ENCODE measurements around the gene KIDINS220. TPM values are rescaled to one million over a fixed set of nuclear protein-coding genes. Genes with fewer than 3 reads are reported as not detected.

Gene KIDINS220
- total RNA-seq, 1 donor from 2014 or later, result 69.3 TPM

DNA sequence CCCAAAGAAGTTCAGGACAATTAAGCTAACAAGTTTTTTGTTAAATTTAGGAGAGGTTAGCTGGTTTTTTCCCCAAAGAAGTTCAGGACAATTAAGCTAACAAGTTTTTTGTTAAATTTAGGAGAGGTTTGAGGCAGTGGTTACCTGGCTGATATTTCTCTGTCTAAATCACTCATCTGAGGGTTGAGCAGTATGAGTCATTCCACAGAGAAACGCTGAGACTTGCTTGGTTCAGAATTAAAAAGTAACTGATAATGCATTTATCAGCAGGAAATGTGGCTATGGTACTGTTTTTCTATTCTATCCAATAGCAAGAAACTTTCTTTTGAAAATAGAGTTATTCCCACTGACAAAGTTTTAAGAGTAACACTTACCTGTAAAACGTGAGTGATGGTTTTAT, 22.8 kb upstream of the KIDINS220 start:
- intact Hi-C loops (cut with DNase I), result no loop called here
- H3K4me1 ChIP-seq, result peaks cover 4% of the 10 kb centered on the region
- H3K27ac ChIP-seq, result no peak overlapping the region
- H3K27me3 ChIP-seq (ENCODE audit: low read depth), result no peaks in the 10 kb centered on the region
- H3K36me3 ChIP-seq, result peaks cover 6% of the 10 kb centered on the region
- H3K9me3 ChIP-seq, result no peaks in the 10 kb centered on the region
- DNase-seq, result no peak
- no peak overlapping the region for H3K4me3 ChIP-seq
- no peak for ATAC-seq
- TF ChIP-seq, protein P1, sequence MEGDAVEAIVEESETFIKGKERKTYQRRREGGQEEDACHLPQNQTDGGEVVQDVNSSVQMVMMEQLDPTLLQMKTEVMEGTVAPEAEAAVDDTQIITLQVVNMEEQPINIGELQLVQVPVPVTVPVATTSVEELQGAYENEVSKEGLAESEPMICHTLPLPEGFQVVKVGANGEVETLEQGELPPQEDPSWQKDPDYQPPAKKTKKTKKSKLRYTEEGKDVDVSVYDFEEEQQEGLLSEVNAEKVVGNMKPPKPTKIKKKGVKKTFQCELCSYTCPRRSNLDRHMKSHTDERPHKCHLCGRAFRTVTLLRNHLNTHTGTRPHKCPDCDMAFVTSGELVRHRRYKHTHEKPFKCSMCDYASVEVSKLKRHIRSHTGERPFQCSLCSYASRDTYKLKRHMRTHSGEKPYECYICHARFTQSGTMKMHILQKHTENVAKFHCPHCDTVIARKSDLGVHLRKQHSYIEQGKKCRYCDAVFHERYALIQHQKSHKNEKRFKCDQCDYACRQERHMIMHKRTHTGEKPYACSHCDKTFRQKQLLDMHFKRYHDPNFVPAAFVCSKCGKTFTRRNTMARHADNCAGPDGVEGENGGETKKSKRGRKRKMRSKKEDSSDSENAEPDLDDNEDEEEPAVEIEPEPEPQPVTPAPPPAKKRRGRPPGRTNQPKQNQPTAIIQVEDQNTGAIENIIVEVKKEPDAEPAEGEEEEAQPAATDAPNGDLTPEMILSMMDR (IDR thresholded peaks at IDR 0.05), result no peak

DNA sequence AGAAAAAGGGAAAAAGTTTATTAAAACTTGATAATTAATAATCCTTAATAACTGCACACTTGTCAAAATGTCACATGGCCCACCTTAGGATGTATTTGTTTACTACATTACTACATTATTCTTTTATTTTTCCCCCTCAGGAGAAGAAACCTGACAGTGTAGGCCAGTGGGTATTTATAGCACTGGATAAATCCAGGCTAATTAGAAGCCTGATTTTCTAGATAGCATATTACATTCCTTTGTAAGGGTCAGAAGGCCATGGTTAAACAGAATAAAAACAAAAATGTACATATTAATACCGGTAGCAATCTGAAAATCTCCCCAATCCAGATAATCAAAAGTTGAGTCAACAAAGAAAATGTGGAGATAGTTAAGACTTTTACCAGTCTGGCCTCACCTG, 21.5 kb upstream of the KIDINS220 start:
- no peak overlapping the region for H3K27ac ChIP-seq
- H3K9me3 ChIP-seq, result no peaks in the 10 kb centered on the region
- DNase-seq (no peak), ATAC-seq (no peak)
- H3K27me3 ChIP-seq (ENCODE audit: low read depth), result no peaks in the 10 kb centered on the region
- intact Hi-C loops (cut with DNase I), result no loop called here
- TF ChIP-seq, protein P1 (IDR thresholded peaks at IDR 0.05), result no peak
- H3K4me1 ChIP-seq, result peaks cover 4% of the 10 kb centered on the region
- no peak overlapping the region for H3K4me3 ChIP-seq
- peaks cover 6% of the 10 kb centered on the region for H3K36me3 ChIP-seq

GRCh38 chr2:8858264-8858663, 20.9 kb upstream of the KIDINS220 start:
- no peak overlapping the region for H3K27ac ChIP-seq
- ATAC-seq, result no peak
- TF ChIP-seq, protein P1 (IDR thresholded peaks at IDR 0.05), result no peak
- peaks cover 4% of the 10 kb centered on the region for H3K4me1 ChIP-seq
- intact Hi-C loops (cut with DNase I), result no loop called here
- H3K27me3 ChIP-seq (ENCODE audit: low read depth), result no peaks in the 10 kb centered on the region
- H3K9me3 ChIP-seq, result no peaks in the 10 kb centered on the region
- DNase-seq, result no peak
- no peak overlapping the region for H3K4me3 ChIP-seq
- H3K36me3 ChIP-seq, result peaks cover 6% of the 10 kb centered on the region

DNA sequence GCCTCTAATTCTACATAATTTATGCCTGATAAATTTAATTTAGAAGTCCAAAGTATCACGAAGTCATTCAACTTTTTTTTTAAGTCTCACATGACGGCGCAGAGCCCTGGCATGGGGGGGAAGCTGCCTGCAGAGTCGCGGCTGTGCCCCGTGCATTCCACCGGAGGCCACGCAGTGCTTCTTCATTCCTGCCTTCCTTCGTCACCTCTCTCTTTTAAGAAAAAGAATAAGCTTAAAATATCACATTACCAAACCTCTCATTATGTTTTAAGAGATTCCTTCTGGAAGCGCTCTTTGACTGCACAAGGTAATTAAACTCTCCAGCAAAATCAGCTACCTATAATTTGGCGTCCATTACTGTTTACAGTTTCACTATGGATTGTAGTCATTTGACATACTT, 20.3 kb upstream of the KIDINS220 start:
- Histone ChIP-seq H3K9me3 (no peaks in the 10 kb centered on the region), H3K27ac (no peak overlapping the region), H3K4me3 (no peak overlapping the region), H3K27me3 (ENCODE audit: low read depth) (no peaks in the 10 kb centered on the region), H3K4me1 (peaks cover 4% of the 10 kb centered on the region), H3K36me3 (peaks cover 6% of the 10 kb centered on the region)
- intact Hi-C loops (cut with DNase I), result no loop called here
- DNase-seq (no peak), ATAC-seq (no peak)
- TF ChIP-seq, protein P1 (IDR thresholded peaks at IDR 0.05), result no peak

GRCh38 chr2:8856176-8856575, 18.8 kb upstream of the KIDINS220 start:
- H3K9me3 ChIP-seq, result no peaks in the 10 kb centered on the region
- DNase-seq (no peak), ATAC-seq (no peak)
- H3K27ac ChIP-seq, result no peak overlapping the region
- intact Hi-C loops (cut with DNase I), result no loop called here
- TF ChIP-seq, protein P1 (IDR thresholded peaks at IDR 0.05), result no peak
- no peaks in the 10 kb centered on the region for H3K4me1 ChIP-seq
- H3K4me3 ChIP-seq, result no peak overlapping the region
- H3K27me3 ChIP-seq (ENCODE audit: low read depth), result no peaks in the 10 kb centered on the region
- H3K36me3 ChIP-seq, result peaks cover 5% of the 10 kb centered on the region

DNA sequence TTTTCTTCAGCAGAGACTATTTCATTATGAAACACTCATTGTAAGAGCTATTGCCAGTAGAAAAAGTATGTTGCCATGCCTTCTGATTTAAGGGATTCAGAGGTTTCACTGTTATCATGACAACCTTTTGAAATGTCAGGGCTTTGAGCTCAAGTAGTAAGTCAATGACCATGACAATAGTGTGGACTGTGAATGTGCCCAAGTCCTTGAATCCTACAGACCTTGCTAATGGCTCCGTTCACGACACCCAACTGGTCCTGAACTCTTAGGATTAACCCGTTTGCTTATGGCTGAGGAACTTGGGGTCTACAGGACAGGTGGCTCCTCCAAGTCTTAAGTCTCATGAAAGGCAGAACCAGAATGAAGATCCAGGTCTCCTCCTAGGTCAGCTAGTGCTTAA, 17.6 kb upstream of the KIDINS220 start:
- no peak for ATAC-seq
- intact Hi-C loops (cut with DNase I), result no loop called here

More for the DNA sequence above, 17.6 kb upstream of the KIDINS220 start:
- Histone ChIP-seq H3K9me3 (no peaks in the 10 kb centered on the region), H3K4me1 (no peaks in the 10 kb centered on the region), H3K4me3 (no peak overlapping the region), H3K27me3 (ENCODE audit: low read depth) (no peaks in the 10 kb centered on the region), H3K36me3 (peaks cover 3% of the 10 kb centered on the region), H3K27ac (no peak overlapping the region)
- DNase-seq, result no peak
- TF ChIP-seq, protein P1 (IDR thresholded peaks at IDR 0.05), result no peak

Data from lower lobe of right lung (tissue), 2 donors.